NT2/D1 (cell line): ENCODE data around the gene PDCD5.

ENCODE experiments used
- SUZ12 ChIP-seq: IDR thresholded peaks from 2 replicates; pipeline ENCODE4 v1.6.1; 2011; ENCODE audit not compliant: insufficient read length, insufficient read depth; ENCODE audit errors: extremely low read depth
- YY1 ChIP-seq: IDR thresholded peaks from 2 replicates; pipeline ENCODE4 v1.6.1; 2011; ENCODE audit not compliant: insufficient read length, insufficient read depth
- ZNF274 ChIP-seq: IDR thresholded peaks from 2 replicates; pipeline ENCODE4 v1.6.1; 2011; ENCODE audit warnings: mild to moderate bottlenecking, low read depth, low read length

DNA sequence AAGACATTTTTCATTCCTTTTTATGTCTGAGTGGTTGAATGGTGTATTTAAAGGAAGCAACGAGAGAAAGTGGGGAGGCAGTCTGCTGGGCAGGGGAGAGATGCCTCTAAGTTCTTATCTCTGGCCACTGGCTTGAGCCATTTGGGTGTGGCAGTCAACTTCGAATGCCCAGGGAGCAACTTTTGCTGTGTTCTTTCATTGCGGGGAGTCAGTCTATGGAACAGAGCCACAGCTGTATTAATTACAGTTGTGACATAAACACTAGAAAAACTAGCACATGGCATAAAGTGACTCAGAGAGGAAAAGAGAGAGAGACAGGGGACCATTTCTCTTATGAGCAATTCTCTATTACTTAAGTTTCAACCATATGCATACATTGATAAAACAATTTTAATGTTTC lies 40.4 kb upstream of the PDCD5 start:
- TF ChIP-seq SUZ12 (no peak), YY1 (no peak), ZNF274 (no peak)
